Measurements from ENCODE around the gene P2RX4.

GRCh38 chr12:121282072-121282742 lies 72.3 kb downstream of the P2RX4 start:
- TF ChIP-seq CTCF (IDR thresholded peaks at IDR 0.05) (no peak), ZFX (IDR thresholded peaks at IDR 0.05; ENCODE audit: borderline replicate concordance) (no peak)

Measured in 22Rv1 (cell line).